NCI-H187 (cell line): ENCODE results near the gene SNAPC2.
"Not testable (repeated sequence)": the region's sequence is repeated elsewhere in the genome, so short reads cannot be mapped to it uniquely, and the experiment has no call there.

ENCODE experiments used
- DNase-seq, 2 experiments: peaks; one replicate each; lab custom pipeline; 2025; lab: John Stamatoyannopoulos, UW

SNAPC2 gene

DNA sequence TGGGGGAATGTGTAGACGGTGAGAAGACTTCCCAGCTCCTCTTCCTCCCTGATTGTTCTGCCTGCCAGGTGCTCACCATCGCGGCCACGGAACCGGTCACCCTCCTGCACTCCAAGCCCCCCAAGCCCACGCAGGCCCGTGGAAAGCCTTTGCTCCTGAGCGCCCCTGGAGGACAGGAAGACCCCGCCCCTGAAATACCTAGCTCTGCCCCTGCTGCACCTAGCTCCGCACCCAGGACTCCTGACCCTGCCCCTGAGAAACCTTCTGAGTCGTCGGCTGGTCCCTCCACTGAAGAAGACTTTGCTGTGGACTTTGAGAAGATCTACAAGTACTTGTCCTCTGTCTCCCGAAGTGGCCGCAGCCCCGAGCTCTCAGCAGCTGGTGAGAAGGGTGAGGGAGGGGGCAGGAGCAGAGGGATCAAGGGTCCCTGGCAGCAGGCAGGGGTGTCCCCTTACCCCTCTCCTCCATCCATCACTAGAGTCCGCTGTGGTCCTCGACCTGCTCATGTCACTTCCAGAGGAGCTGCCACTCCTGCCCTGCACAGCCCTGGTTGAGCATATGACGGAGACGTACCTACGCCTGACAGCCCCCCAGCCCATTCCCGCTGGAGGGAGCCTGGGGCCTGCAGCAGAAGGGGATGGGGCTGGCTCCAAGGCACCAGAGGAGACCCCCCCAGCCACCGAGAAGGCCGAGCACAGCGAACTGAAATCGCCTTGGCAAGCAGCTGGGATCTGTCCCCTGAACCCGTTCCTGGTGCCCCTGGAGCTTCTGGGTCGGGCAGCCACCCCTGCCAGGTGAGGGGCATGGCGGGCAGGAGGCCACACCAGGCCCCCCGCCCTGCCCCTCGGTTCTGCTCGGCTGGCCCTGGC is 2.1 kb downstream of the SNAPC2 start:
- DNase-seq, result no peak

DNA sequence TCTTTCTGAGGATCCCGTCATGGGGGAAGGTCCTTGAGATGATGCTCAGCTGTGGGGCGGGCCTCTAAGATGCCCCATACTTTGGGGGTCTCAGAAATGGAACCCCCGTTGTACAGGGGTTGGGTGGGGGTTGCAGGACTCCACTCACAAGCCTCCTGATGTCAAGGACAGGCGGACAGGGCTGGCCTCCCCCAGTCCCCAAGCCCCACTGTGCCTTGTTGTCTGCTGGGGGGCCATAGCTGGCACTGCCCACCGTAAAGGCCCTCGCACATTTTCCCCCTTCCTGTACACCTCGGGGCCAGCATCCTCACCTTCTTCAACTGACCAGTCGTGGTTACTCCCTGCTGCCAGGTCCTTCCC is 2.7 kb downstream of the SNAPC2 start:
- DNase-seq, result no peak

DNA sequence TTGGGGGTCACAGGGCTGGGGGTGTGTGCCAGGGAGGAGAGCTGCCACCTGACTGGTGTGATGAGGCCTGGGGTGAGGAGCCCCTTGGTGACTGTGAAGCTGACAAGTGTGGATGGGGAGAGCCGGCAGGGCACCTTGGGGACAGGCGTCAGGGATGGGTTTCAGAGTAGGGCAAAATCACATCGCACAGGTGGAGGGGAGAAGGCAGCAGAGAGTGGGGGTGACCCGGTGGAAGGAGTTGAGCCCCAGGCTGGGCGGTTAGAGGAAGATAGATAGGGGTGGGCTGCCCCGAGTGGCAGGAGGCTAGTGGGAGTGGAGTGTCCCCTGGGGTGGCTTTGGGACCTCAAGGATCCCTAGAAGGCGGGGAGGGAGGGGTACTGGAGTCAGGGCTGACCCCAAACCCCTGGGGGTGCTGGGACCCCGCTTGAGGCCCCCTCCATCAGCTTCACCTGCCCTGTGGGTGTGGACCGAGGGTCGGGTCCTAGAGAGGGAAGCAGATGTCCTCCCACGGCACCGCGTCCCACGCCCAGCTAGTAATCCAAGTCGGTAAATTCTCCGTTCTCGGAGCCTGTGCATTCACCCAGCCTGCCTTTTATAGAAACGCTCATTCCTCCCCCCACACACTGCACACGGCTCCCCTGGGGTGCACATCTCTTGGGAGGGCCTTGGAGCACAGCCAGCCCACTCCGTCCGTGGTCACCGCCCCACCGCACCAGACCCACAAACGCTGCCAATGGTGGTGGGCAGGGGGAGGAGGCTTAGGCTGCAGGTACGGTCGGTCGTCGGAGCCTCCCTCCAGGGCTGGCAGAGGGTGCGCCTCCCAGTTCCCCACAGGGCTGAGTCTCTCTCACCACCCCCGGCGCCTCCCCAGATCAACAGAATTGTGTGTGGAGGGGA is 3.4 kb downstream of the SNAPC2 start:
- DNase-seq, result no peak

DNA sequence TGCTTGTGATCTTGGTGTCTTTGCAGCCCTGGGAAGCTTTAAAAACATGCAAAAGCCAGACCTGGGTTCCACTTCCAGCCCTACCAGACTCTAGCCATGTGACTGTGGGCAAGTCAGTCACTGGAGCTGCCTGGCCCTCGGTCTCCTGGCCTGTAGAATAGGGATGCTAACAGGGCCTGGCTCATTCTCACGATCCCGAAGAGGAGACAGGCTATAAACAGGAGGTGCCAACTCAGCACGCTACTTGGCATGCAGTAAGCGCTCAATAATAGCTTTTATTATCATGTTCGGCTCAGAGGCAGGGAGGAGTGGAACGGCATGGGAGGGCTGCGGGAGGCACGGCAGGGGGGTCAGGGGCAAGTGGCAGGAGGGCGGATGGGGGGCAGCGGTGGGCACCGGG is 4.1 kb downstream of the SNAPC2 start:
- no peak for DNase-seq

DNA sequence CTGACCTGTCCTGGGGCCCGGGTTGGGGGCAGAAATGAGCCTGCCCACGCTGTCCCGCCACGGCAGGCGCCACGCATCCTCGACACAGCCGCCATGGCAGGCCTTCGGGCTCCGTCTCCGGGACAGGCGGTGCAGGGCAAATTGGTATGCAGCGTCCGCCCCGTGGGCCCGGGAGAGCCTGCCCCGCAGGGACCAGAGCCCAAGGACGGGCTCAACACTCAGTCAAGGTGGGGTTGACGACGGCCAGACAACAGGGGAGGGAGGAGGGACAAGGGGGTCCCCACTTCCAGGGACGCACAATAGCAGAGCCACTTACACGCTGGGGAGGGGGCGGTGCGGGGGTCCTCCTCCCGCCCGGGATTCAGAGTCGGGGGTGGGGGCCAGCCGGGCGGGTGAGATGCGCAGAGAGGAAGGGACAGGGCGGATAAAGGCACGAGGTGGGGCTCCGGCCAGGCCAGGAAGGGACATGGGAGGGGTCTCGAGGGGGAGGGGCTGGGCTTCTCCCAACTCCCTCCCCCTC is 4.6 kb downstream of the SNAPC2 start:
- no peak for DNase-seq

DNA sequence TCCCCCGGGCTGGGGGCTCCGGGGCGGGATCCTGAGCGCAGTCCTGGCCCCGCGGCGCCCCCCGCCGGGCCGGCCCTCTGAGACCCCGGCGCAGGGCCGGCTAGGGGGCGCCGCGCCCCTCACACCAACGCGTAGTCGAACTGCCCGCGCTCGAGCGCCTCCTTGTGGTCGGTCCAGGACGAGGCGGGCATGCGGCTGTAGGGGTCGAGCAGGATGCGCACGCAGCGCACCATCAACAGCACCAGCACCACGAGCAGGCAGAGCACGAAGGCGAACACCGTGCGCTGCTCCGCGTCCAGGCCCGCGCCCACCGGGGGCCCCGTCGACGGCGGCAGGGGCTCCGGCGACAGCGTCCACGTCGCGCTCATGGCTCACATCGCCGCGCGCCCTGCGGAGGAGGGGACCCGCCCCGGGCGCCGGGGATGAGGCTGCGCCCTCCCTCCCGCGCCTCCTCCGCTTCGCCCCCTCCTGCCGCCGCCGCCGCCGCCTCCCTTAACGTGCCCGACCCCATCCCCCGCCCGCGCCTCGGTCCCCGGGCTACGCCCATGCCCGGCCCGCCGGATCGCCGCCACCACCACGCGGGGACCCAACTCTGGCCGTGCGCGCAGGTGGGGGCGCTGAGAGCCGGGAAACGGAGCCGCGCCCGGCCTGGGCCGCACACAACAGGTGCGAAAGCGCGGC is 5.2 kb downstream of the SNAPC2 start:
- no peak for DNase-seq

DNA sequence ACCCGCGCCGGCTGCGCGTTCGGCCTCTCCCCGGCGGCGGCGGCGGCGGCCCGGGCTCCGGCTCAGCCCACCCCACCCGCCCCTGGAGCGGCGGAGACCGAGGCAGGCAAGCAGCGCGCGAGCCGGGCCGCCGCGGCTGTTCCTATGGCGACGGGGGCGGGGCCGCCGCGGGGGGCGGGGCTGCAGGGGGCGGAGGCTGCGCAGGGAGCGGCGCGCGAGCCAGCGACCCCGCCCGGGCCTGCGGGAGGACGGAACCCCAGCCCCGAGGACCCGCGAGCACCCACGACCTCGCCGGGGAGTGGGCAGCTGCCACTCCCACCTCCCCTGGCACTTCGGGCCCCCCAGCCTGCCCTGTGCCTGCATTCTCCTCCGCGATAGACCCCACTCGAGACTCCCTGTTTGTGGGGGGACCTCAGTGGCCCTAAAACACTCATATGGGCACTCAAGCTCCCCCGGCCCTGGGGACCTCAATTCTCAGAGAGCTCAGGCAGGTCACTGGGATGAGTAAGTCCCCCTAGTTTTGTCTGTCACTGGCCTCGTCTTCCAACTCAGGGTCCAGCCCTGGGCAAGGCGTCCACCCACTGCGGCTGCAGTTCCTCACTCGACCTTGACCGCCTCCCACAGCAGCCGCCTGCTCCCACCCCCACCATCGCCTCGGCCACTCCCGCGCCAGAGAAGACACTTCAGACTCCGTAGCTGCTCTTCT is 6.0 kb downstream of the SNAPC2 start, which contains the start of gene CTXN1:
CTXN1 (minus strand) TSS at position 115 of the 706 bp plus-strand sequence. CDS start 597 bp downstream, outside the sequence.
- DNase-seq, result peak; percentile 2 to 29

DNA sequence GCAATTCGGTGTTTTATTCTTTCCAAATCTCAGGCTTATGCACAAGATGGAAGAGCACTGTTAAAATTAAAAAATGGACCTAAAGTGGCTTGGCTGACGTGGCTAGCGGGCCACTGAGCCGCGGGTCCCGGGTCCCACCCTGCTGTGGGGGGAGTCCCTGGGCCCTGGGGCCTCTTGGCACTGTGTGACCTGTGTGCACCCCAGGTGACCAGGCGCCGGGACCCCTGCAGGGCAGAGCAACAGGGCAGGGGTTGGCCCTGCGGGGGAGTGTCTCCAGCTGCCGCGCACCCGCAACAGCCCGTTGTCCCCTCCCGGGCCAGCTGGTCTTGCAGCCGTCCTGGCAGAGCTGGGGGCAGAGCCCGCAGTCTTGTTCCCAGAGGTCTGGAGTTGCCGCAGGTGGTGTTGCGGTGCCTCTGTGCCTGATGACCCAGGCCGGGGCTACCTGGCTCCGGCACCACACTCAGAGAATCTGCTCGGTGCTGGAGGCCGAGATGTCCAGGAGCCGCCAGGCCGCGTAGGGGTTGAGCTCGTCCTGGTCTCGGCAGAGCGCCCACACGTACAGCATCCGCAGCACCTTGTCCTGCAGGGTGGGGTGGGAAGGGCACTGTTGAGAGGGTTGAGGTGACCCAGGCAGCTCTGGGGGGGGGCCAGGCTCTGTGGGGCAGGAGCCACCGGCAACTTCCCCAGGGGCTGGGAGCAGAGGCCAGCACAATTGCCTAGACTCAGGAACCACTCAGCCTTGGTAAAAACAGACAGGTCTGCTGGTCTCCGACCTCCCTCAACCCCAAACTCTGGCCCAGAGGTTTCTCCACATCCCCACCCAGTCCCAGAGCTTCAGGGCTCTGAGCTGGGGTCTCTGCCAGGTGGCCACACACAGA is 6.8 kb downstream of the SNAPC2 start:
- no peak for DNase-seq

DNA sequence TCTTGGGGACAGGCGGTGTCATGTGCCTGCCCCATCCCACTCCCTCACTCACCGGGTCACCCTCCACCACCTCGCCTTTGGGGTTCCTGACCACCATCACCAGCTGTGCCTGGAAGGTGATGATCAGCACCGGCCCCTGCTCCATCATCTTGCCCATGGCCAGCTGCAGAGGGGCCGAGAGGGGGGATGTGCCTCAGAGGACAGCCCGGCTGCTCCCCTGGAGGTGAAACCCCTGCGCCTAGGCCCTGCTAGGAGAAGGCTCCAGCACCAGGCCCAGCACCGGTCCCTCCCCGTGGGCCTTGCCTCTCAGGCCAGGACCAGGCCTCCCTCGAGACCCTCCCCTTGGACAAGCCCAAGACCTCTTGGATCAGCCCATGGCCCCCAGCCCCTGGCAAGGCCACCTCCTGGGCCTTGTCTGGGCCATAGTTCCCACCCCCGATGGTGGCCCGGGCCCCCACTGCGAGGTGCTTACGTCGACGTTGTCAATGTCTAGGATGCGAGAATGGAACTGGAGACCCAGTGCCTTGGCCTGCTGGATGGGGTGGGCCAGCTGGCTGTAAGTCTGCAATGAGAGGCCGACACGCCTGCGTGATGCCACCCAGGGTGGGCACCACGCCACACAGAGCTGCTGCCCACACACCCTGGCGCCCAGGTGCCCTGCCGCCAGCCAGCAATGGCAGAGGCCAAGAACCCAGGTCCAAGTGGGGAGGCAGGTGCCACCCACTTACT is 7.6 kb downstream of the SNAPC2 start:
- DNase-seq, result no peak

DNA sequence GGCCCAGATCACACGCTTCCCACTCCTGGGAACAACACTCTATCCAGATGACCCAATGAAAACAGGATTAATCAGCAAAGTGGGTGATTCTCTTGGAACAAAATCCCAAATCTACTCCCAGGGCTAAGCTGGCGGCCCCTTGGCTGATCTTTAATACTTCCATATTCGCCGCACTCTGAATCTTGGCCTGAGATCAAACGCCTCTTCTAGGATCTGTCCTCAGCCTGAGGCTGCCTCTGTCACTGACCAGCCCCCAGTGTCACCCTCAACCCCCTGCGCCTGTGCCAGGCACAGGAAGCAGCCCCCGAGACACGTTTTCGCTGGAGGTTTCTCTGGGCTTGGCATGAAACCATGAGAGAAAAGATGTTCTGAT is 8.2 kb downstream of the SNAPC2 start:
- DNase-seq, result no peak

DNA sequence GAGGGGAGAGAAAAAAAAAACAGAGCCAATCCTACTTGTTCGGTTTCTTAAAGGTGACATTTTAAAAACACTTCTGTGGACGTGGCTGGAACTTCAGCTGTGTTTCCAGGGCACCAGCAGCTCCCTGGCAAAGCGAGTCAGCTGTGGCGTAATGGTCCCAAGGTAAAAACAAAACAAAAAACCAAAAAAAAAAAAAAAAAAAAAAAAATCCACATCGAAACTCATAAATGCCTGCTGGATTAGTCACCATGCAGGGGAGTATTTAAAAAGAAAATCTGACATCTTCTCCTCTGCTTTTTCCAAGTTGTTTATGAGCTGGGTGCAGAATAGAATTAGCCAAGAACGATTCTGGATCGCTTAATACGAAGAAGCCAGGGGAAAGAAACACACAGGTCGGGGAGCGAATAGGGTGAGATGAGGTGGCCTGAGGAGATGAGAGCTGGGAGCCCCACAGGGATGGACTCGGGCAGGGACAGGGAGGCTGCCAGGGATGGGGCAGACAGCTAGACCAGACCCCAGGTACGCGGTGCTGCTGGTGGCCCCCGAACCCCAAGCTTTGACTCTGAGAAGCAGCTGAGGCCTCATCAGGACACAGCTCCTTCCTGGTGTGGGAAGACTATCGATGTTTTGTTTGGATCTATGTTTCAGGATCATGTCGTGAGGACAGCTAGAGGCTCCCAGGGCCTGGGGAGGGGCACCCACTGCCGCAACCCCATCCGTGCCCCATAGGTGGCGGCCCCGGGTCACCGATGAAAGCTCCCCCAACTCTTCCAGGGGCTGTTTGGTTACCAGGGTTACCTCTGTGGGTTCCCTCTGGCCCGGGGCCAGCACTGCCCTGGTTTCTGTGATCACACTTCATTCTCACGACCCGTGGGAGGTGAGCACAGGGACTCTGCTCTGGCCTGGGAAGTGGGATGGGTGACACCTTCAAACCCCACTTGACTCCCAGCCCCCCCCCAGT is 8.9 kb downstream of the SNAPC2 start:
- no peak for DNase-seq

DNA sequence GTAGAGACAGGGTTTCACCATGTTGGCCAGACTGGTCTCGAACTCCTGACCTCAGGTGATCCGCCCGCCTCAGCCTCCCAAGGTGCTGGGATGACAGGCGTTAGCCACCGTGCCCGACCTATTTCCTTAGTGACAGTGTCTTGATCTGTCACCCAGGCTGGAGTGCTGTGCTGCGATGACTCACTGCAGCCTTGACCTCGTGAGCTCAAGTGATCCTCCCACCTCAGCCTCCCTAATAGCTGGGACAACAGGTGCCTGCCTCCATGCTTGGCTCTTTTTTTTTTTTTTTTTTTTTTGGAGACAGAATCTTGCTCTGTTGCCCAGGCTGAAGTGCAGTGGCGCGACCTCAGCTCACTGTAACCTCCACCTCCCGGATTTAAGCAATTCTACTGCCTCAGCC is 9.9 kb downstream of the SNAPC2 start:
- not testable (repeated sequence) for DNase-seq

DNA sequence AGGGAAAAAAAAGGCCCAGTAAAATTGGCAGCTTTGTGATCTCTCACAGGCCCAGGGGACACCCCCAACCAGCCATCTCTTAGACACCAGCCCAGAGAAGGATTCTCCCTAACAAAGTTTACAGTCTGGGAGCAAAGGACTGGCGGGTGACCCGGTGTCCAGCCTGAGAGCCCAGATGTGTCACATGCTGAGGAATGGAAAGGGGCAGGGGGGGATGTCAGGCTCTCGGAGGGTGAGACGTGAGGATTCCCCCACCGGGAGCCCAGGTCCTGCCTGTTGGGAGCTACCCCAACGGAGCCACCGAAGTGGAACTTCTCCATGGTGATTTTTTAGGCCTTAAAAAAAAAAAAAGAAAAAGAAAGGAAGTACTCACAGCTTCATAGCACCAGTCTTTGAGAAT is 10.6 kb downstream of the SNAPC2 start:
- no peak for DNase-seq

DNA sequence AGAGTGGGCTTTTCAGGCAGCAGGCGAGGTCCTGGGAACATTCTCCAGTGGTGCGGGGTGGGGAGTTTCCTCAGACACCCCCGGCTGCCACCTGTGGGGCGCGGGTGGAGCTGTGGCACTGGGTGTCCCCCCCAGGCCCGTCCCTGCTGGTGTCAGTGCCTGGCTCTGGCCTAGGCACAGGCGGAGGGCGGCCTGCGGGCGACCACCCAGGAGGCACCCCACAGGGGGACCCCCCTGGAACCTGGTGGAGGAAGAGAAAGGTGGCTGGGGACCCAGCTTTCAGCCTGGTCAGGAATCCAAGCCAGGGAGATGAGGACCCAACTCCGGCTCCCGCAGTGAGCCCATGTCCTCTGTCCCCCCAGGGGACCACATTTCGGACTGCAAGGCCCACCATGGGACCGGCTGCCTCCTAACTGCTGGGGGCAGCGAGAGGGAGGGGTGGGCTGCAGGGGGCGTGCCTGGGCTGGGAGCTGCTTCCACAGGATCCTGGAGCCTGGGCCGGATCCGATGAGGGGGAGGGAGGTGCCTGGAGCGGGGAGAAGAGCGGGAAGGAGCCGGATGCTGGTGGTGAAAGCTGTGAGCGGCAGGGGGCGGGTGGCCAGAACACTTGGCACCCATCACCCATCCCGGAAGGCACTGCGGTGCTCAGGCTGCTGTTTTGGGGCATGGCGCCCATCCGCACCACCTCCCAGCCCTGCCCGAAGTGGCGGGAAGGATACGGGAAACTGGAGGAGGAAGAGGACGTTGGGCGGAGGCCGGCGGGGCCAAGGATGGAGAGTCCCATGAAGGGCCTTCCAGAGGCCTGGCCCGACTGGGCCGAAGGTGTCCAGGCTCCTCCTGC is 11.3 kb downstream of the SNAPC2 start:
- no peak for DNase-seq

DNA sequence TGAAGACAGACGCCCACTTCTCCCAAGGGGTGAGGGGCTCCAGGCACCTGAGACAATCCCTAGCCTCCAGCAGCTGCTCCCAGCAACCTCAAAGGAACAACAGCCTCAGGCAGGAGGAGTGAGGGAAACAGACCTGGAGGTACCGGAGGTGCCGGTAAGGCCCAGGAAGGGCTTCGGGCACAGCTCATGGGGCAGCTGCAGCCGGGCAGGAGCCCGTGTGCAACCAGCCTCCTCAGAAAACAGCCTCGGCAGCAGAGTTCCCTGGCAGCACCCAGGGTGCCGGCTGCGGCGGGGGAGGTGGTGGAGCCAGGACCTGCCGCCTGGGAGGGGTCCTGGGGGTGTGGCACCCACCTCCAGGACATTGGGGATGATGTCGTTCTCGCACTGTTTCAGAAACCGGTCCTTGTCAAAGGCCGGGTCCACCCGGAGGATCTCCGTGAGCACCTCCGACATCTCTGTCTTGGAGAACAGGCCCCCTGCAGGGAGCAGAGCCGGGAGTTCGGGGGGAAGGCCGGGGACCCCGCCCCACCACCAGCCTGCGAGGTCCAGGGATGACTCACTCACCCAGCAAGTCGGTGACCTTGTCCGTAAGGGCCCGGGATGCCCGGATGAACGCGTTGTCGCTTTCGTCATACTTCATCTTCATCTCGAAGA is 12.3 kb downstream of the SNAPC2 start:
- no peak for DNase-seq

DNA sequence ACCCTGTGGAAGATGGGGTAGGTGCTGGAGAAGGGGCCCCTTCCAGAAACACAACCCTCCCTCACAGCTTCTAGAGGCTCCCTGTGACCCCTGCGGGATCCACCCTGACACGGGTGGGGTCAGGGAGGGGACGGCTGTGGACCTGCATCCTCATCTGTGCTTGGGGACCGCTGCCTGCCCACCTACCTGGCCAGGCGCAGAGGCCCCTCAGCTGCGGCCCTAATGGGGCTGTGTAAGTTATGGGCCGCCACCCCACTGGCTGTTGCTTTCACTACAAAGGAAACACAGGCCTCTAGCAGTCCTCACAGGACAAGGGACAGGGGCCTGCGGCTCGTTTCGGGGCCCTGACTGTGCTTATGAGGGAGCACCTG is 12.8 kb downstream of the SNAPC2 start:
- no peak for DNase-seq

DNA sequence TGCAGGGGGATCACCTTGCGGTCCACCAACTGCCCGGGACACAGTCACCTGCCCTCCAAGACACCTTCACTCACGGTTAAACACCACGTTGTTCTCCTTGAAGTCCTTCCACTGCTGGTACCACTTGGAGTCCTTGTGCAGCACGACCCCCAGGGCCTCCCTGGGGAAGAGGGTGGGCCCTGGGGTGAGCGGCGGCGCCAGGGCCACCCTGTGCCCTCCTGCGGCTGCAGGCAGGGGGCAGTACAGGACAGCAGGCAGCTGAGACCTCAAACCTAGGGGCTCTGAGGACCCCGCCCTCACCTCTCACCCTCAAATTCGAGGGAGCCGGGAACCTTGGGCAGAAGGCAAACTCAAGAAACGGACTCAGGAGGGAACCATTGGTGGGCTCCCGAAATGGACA is 13.3 kb downstream of the SNAPC2 start:
- no peak for DNase-seq
